Measurements from ENCODE around the gene FBRSL1.
A peak's percentile ranks its signal among the peaks of the same experiment; 100 is the strongest.

Gene FBRSL1

DNA sequence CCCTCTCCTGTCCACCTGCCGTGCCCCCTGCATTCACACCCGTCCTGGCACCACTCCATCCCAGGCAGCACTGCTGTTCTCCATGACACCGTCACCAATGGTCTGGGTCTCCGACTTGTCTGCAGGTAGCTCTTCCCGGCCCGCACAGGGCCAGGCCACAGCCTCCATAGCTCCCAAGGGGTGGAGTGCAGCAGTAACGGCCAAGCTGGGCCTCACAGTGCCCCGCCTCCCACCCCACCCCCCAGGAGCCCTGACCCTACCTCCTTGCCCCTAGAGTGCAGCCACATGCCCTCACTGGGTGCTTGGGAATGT is 12.9 kb downstream of the FBRSL1 start:
- H3K4me3 Mint-ChIP-seq, result no peak overlapping the region
- H3K27ac Mint-ChIP-seq, result no peak overlapping the region
- H3K9me3 Mint-ChIP-seq, result no peaks in the 10 kb centered on the region
- no peaks in the 10 kb centered on the region for H3K27me3 Mint-ChIP-seq
- H3K36me3 Mint-ChIP-seq (ENCODE audit: low read depth), result no peaks in the 10 kb centered on the region
- peaks cover 48% of the 10 kb centered on the region for H3K4me1 Mint-ChIP-seq (ENCODE audit: low read depth)

GRCh38 chr12:132503618-132504204 is 13.8 kb downstream of the FBRSL1 start:
- Mint-ChIP-seq H3K9me3 (no peaks in the 10 kb centered on the region), H3K36me3 (ENCODE audit: low read depth) (no peaks in the 10 kb centered on the region), H3K4me3 (no peak overlapping the region), H3K4me1 (ENCODE audit: low read depth) (peaks cover 48% of the 10 kb centered on the region), H3K27me3 (no peaks in the 10 kb centered on the region), H3K27ac (no peak overlapping the region)

DNA sequence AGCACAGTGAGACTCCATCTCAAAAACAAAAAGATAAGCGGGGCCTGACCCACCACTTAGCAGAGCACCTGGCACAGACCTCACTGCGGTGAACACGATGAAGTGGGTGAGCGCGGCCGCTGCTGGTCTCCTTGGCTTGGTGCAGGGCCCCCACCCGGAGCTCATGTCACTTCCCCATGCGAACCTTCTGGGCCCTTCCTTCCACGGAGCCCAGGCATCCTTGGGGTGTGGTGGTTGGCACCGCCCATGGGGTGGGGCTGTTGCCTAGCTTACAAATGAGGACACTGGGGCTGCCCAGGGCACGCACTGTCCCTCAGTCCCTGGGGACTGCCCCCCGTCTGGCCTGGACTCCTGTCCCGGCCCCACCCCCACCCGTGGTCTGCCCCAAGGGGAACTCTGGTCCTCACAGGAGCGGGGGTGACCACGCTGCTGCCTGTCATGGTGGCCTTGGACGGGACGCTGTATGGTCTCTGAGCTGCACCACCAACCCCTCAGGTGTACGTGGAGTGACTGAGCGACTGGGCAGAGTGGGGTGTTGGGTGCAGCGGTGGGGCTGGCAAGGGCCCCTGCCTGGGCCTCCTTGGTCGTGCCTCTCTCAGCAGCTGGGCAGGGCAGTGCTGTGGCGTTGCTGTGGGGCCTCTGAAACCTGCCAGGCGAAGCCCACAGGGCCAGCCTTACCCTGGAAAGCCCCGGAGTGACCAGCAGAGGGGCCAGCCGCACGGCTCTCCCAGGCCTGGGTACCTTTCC is 15.3 kb downstream of the FBRSL1 start:
- no peak overlapping the region for H3K4me3 Mint-ChIP-seq
- H3K27me3 Mint-ChIP-seq, result no peaks in the 10 kb centered on the region
- no peaks in the 10 kb centered on the region for H3K9me3 Mint-ChIP-seq
- no peaks in the 10 kb centered on the region for H3K36me3 Mint-ChIP-seq (ENCODE audit: low read depth)
- peaks cover 45% of the 10 kb centered on the region for H3K4me1 Mint-ChIP-seq (ENCODE audit: low read depth)
- H3K27ac Mint-ChIP-seq, result no peak overlapping the region

DNA sequence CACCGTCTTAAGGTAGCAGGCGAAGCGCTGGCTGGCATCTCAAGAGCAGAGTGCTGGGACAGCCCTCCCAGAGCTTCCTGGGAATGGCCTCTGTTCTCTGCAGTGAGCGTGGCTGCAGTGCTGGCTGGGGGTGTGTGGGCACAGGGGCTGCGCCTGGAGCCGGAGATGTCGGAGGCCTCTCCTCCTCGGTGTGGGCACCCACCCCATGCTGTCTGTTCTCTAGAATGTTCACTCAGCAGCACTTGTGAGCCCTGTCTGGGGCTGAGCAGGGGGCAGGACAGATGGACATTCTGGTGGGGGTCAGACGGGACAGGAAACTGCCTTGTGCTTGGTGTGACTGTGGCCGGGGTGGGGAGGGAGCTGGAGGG is 15.9 kb downstream of the FBRSL1 start:
- Mint-ChIP-seq H3K4me3 (no peak overlapping the region), H3K27ac (peak overlapping the region; percentile 40), H3K4me1 (ENCODE audit: low read depth) (peaks cover 45% of the 10 kb centered on the region), H3K36me3 (ENCODE audit: low read depth) (no peaks in the 10 kb centered on the region), H3K27me3 (no peaks in the 10 kb centered on the region), H3K9me3 (no peaks in the 10 kb centered on the region)

GRCh38 chr12:132506328-132507160 is 16.6 kb downstream of the FBRSL1 start:
- no peaks in the 10 kb centered on the region for H3K36me3 Mint-ChIP-seq (ENCODE audit: low read depth)
- no peaks in the 10 kb centered on the region for H3K9me3 Mint-ChIP-seq
- H3K27me3 Mint-ChIP-seq, result no peaks in the 10 kb centered on the region
- H3K4me3 Mint-ChIP-seq, result peak overlapping the region; percentile 32
- peak overlapping the region; percentile 40 for H3K27ac Mint-ChIP-seq
- peaks cover 45% of the 10 kb centered on the region for H3K4me1 Mint-ChIP-seq (ENCODE audit: low read depth)

DNA sequence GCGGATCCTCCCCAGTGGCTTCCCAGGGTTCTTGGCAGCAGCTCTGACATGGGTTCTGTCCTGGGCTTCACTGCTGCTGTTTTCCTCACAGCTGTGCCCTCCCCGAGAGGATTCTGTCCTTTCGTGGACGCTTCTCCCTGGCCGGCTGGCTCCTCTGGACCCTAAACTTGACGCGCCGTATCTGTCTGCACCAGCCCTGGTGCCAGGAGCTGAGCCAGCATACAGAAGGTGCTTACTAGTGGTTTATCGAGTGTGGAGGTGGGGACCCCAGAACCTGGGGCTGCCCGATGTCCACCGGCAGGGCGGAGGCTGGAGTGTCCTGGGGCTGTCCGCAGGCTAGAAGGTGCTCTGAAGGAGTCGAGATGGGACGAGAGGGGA is 17.2 kb downstream of the FBRSL1 start:
- H3K9me3 Mint-ChIP-seq, result no peaks in the 10 kb centered on the region
- H3K4me1 Mint-ChIP-seq (ENCODE audit: low read depth), result peaks cover 42% of the 10 kb centered on the region
- no peaks in the 10 kb centered on the region for H3K36me3 Mint-ChIP-seq (ENCODE audit: low read depth)

GRCh38 chr12:132507656-132508490 is 17.9 kb downstream of the FBRSL1 start:
- peaks cover 42% of the 10 kb centered on the region for H3K4me1 Mint-ChIP-seq (ENCODE audit: low read depth)
- no peaks in the 10 kb centered on the region for H3K9me3 Mint-ChIP-seq
- no peak overlapping the region for H3K27ac Mint-ChIP-seq
- no peaks in the 10 kb centered on the region for H3K27me3 Mint-ChIP-seq
- no peak overlapping the region for H3K4me3 Mint-ChIP-seq
- no peaks in the 10 kb centered on the region for H3K36me3 Mint-ChIP-seq (ENCODE audit: low read depth)

More for the DNA sequence above, 17.2 kb downstream of the FBRSL1 start:
- H3K27ac Mint-ChIP-seq, result peak overlapping the region; percentile 40
- H3K27me3 Mint-ChIP-seq, result no peaks in the 10 kb centered on the region
- no peak overlapping the region for H3K4me3 Mint-ChIP-seq

DNA sequence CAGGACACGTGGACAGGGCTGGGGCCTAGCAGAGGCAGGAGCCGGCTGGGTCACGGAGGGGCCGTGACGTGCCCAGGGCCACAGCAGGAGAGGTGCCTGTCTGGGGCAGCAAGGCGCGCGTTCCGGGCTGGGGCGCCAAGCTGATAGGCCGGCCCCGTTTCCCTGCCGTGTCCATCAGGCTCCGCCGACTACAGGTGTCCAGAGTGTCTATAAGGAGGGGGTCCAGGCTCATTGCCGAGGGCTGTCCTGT is 18.5 kb downstream of the FBRSL1 start:
- Mint-ChIP-seq H3K27me3 (no peaks in the 10 kb centered on the region), H3K4me1 (ENCODE audit: low read depth) (peaks cover 38% of the 10 kb centered on the region), H3K36me3 (ENCODE audit: low read depth) (no peaks in the 10 kb centered on the region), H3K27ac (no peak overlapping the region), H3K9me3 (no peaks in the 10 kb centered on the region), H3K4me3 (no peak overlapping the region)

GRCh38 chr12:132508860-132509732 is 19.1 kb downstream of the FBRSL1 start:
- Mint-ChIP-seq H3K27ac (no peak overlapping the region), H3K4me1 (ENCODE audit: low read depth) (peaks cover 31% of the 10 kb centered on the region), H3K36me3 (ENCODE audit: low read depth) (no peaks in the 10 kb centered on the region), H3K9me3 (no peaks in the 10 kb centered on the region), H3K27me3 (no peaks in the 10 kb centered on the region), H3K4me3 (no peak overlapping the region)

- Mint-ChIP-seq H3K36me3 (ENCODE audit: low read depth) (peaks cover 3% of the 10 kb centered on the region), H3K27me3 (no peaks in the 10 kb centered on the region), H3K9me3 (no peaks in the 10 kb centered on the region), H3K4me1 (ENCODE audit: low read depth) (peaks cover 22% of the 10 kb centered on the region), H3K27ac (no peak overlapping the region), H3K4me3 (no peak overlapping the region)
These were observed 20.3 kb downstream of the FBRSL1 start for GRCh38 chr12:132510111-132510724.

- peaks cover 5% of the 10 kb centered on the region for H3K36me3 Mint-ChIP-seq (ENCODE audit: low read depth)
- H3K4me1 Mint-ChIP-seq (ENCODE audit: low read depth), result peaks cover 15% of the 10 kb centered on the region
- H3K9me3 Mint-ChIP-seq, result no peaks in the 10 kb centered on the region
- no peak overlapping the region for H3K27ac Mint-ChIP-seq
- no peak overlapping the region for H3K4me3 Mint-ChIP-seq
- no peaks in the 10 kb centered on the region for H3K27me3 Mint-ChIP-seq
These were observed 21.0 kb downstream of the FBRSL1 start for GRCh38 chr12:132510746-132511477.

DNA sequence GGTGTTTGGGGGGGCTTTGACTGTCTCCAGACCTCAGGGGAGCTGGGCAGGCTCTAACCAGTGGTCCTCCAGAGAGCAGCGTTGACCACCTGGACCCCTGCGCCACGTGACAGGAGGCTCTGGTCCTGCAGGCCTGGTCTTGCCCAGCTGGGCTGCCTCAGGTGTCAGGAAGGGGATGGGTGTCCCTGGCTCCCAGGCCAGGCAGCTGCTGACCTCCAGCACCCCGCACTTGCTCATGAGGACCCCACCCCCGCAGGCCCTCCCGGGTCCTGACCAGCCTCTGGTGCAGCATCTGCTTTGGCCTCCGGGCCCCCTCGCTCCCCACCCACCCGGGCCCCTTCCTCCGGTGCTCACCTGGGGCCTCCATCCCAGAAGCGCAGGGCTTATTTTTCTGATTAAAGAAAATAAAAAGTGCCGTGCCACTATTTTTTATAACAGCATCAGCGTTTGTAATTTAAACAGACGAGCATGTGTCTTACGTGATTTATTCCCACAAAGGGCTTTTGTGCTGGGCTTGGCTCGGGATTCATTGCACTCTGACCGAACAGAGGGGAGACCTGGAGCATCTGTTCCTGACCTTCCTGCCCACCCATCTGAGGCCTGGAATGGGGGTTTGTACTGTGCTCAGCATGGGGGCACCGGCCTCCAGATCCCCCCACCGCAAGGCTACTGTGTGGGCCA is 21.7 kb downstream of the FBRSL1 start:
- Mint-ChIP-seq H3K27me3 (no peaks in the 10 kb centered on the region), H3K9me3 (no peaks in the 10 kb centered on the region), H3K4me1 (ENCODE audit: low read depth) (peaks cover 8% of the 10 kb centered on the region), H3K36me3 (ENCODE audit: low read depth) (peaks cover 5% of the 10 kb centered on the region), H3K4me3 (no peak overlapping the region), H3K27ac (no peak overlapping the region)
